ENCODE results near the gene CGB7.
"Not testable (repeated sequence)": the region's sequence is repeated elsewhere in the genome, so short reads cannot be mapped to it uniquely, and the experiment has no call there.

Gene CGB7

GRCh38 chr19:49019242-49019932, 38.2 kb downstream of the CGB7 start:
- in situ Hi-C loops (cut with MboI; ENCODE audit: low pct_unique_long_range_greater_than_20kb, low sequenced_read_pairs) = no loop called here
- DNase-seq = peak; percentile 55

GRCh38 chr19:49018388-49019241, 38.9 kb downstream of the CGB7 start:
- peak; percentile 32 for DNase-seq

DNA sequence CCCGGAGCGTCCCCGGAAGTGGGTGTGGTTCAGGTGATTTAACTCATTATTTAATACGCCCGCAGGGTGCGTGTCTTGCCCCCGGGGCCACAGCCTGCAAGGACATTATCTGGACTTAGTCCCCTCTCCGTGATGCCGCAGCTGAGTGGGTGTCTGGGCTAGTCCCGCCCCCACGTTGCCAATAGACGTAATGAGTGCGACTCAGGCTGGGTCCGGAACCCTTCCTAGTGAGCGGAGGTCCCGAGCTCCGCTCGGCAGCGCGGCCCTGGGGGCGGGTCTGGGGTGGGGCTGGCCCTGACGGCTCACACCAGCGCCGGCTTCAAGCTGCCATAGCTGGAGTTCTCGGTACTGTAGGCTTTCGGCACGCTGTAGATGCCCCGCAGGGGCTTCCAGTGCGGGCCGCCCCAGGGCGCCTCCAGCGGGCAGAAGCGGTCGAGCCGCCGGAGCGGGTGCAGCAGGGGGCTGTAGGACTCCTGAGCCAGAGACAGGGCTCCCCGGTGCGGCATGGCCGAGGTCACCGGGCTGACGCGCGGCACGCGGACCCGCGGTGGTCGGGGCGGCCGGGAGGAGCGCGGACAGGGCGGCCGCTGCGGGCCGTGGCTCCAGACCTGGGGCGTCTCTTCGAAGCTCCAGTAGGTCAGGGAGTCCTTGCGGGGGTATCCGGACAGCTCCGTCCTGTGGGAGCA, 39.7 kb downstream of the CGB7 start:
- in situ Hi-C loops (cut with MboI; ENCODE audit: low pct_unique_long_range_greater_than_20kb, low sequenced_read_pairs) = no loop called here
- peak; percentile 64 for DNase-seq

More at GRCh38 chr19:49018388-49019241, 38.9 kb downstream of the CGB7 start:
- in situ Hi-C loops (cut with MboI; ENCODE audit: low pct_unique_long_range_greater_than_20kb, low sequenced_read_pairs) = not testable (repeated sequence)

- in situ Hi-C loops (cut with MboI; ENCODE audit: low pct_unique_long_range_greater_than_20kb, low sequenced_read_pairs) = no loop called here
- no peak for DNase-seq
Observed at GRCh38 chr19:49017041-49017665, 40.4 kb downstream of the CGB7 start, which contains the start of gene LHB. Gene LHB (minus strand): TSS chr19:49017091. CDS start chr19:49017081, 10 bp downstream.

GRCh38 chr19:49016067-49016839, 41.3 kb downstream of the CGB7 start:
- DNase-seq = no peak
- in situ Hi-C loops (cut with MboI; ENCODE audit: low pct_unique_long_range_greater_than_20kb, low sequenced_read_pairs) = no loop called here

DNA sequence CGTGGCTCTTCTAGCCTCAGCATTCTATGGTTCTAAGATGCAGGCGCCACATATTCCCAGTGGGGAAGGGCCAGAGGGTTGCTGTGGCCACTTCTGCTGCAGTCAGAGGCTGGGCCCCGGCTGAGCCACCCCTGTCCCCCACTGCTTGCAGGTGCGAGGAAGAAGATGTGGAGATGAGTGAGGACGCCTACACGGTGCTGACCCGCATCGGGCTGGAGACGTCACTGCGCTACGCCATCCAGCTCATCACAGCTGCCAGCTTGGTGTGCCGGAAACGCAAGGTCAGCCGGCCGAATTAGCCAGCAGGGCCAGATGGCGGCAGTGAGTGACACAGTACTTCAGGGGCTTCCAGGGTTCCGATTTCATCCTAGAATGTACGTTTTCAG, 42.7 kb downstream of the CGB7 start:
- in situ Hi-C loops (cut with MboI; ENCODE audit: low pct_unique_long_range_greater_than_20kb, low sequenced_read_pairs) = no loop called here
- no peak for DNase-seq

DNA sequence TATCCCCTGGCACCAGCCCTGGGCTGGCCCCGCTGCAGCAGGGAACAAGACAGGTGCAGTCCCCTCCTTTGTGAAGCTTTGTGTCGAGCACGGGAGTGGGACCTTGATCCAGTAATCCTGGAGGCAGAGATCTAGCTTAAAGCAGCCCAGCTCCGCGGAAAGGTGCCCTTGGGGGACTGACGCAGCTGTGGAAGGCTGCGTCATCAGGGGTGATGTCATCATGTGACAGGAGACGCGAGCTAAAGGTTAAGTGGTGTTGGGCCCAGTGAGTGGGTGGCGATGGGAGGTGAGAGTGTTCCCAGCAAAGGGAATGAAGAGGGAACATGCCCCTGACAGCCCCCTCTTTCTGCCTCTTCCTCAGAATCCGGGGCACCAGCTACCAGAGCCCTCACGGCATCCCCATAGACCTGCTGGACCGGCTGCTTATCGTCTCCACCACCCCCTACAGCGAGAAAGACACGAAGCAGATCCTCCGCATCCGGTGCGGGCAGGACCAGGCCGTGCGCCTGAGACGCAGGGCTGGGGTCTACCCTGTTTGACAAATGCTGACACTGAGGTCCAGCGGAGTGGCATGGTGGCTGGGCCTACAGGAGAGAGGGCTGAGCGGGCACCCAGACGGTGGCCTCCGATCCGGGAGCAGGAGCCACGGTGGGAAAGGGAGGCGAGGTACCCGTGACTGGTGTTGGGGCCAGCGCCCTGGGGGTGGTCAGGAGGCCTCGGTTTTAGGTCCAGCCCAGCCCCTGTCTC, 43.3 kb downstream of the CGB7 start:
- no peak for DNase-seq
- in situ Hi-C loops (cut with MboI; ENCODE audit: low pct_unique_long_range_greater_than_20kb, low sequenced_read_pairs) = no loop called here

DNA sequence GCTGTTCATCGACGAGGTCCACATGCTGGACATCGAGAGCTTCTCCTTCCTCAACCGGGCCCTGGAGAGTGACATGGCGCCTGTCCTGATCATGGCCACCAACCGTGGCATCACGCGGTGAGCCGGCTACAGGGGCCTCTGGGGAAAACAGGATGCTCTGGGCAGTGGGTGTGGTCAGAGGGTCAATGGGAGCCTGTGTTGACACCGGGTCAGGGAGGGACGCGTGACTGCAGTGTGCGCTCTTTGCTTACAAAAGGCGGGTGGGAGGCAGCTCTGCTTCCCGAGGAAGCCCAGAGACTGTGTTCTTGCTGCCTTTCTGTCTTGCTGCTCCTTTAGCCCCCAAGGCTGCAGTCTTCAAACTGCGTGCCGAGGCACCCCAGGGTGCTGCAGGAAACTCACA, 46.4 kb downstream of the CGB7 start:
- in situ Hi-C loops (cut with MboI; ENCODE audit: low pct_unique_long_range_greater_than_20kb, low sequenced_read_pairs) = no loop called here
- no peak for DNase-seq

DNA sequence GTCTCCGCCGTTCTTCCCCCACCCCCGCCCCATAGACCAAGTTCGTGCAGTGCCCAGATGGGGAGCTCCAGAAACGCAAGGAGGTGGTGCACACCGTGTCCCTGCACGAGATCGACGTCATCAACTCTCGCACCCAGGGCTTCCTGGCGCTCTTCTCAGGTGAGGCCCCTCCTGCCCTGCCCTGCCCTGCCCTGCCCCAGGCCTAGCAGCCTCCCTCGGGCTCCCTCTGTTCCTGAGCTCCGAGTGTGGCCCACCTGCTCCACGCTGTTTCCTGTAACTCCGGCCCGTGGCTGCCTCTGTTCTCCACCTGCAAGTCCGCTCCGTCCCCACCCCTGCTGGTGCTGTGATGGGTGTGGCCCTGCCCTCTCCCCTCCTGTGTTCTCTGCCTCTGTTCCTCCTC, 47.1 kb downstream of the CGB7 start:
- in situ Hi-C loops (cut with MboI; ENCODE audit: low pct_unique_long_range_greater_than_20kb, low sequenced_read_pairs) = no loop called here
- DNase-seq = no peak

- no peak for DNase-seq
- in situ Hi-C loops (cut with MboI; ENCODE audit: low pct_unique_long_range_greater_than_20kb, low sequenced_read_pairs) = no loop called here
Observed at GRCh38 chr19:49009828-49010227, 47.7 kb downstream of the CGB7 start.

- in situ Hi-C loops (cut with MboI; ENCODE audit: low pct_unique_long_range_greater_than_20kb, low sequenced_read_pairs) = no loop called here
- no peak for DNase-seq
Observed at GRCh38 chr19:49006905-49007304, 50.6 kb downstream of the CGB7 start.

DNA sequence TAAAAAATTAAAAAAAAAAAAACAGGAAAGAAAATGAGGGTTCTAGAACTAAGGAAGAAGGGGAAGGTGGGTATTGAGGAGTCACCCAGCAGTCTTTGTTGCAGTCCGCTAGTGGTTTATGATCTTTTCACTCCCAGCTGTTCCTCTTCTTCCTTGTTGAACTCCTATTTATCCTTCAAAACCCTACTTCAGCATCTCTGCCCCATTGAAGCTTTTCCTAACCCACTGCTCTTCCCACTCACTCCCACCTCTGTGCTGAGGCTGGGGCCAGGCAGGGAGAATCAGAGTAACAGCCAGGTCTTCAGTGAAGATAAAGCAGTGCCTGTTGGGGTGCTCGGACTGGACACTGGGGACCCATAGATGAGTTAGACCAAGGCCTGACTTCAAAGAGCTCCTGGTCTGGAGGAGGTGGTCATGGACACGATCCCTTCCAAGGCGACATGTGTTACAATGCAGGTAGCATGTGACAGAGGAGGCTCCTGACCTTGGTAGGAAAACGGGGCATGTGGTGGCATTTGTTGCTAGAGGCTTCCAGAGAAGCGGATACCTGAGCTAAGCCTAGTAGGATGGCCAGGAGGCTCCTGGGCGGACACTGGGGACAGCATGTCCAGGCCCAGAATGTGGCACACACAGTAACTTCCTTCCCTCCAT, 52.5 kb downstream of the CGB7 start:
- in situ Hi-C loops (cut with MboI; ENCODE audit: low pct_unique_long_range_greater_than_20kb, low sequenced_read_pairs) = no loop called here
- no peak for DNase-seq

All from KBM-7 (cell line).